Measurements from ENCODE around the gene LPP. TPM values are rescaled to one million over a fixed set of nuclear protein-coding genes. Genes with fewer than 3 reads are reported as not detected.

Gene LPP
- total and polyA plus RNA-seq, 2 of the 13 experiments (the other 11 are each of a cell fraction or from before 2014, with no cell fraction given), result 19.2 to 29.9 TPM

- ChIA-PET CTCF (ENCODE audit: low intra/inter-chr PET ratio, low total read pairs) (no interaction called here), POLR2A (no interaction called here)
- FAIRE-seq, result no peak
- Histone ChIP-seq H3K9ac (ENCODE audit: insufficient read depth, low read depth, low read length) (no peak overlapping the region), H3K36me3 (replicated peaks in 1 of 2; ENCODE audit: control insufficient read depth in 1 of 2, insufficient read depth in 2 of 2, low read length in 2 of 2) (peaks cover 11 to 20% of the 10 kb centered on the region in 2 experiments), H3K4me1 (ENCODE audit: insufficient read depth, low read length) (no peaks in the 10 kb centered on the region), H3K27me3 (ENCODE audit: control insufficient read depth in 1 of 2, insufficient read depth in 2 of 2, low read length in 2 of 2) (no peaks in the 10 kb centered on the region), H3K79me2 (ENCODE audit: insufficient read depth, low read length) (no peaks in the 10 kb centered on the region), H3K4me3 (replicated peaks in 1 of 3; ENCODE audit: insufficient read depth in 1 of 3, low read depth in 2 of 3, low read length in 3 of 3) (no peak overlapping the region), H3K27ac (ENCODE audit: extremely low read length, insufficient read depth, low read length) (no peak overlapping the region), H2AFZ (ENCODE audit: low read length) (no peak overlapping the region), H3K9me3 (ENCODE audit: low read length) (peaks cover 8% of the 10 kb centered on the region), H4K20me1 (ENCODE audit: insufficient read depth, low read length) (no peaks in the 10 kb centered on the region), H3K4me2 (ENCODE audit: low read depth, low read length) (no peak overlapping the region)
- intact Hi-C loops (cut with micrococcal nuclease; ENCODE audit: unreplicated experiment) (loop anchor here (10.0 kb wide), 1 partner anchor 349 kb away; no protein-coding TSS in a partner anchor), in situ Hi-C loops (cut with HindIII; ENCODE audit: extremely low pct_ligation_motif_present, low pct_unique_long_range_greater_than_20kb) (no loop called here)
- no TSS peak for BruUV-seq (replicated peaks)
- TF ChIP-seq ZFAT (CRISPR knock-in tag; conservative IDR thresholded peaks at IDR 0.05) (no peak), ZBTB1 (CRISPR knock-in tag; IDR thresholded peaks at IDR 0.05; ENCODE audit: borderline replicate concordance) (no peak), MAFK (conservative IDR thresholded peaks at IDR 0.05 in 1 of 2, IDR thresholded peaks at IDR 0.05 in 1 of 2; ENCODE audit: low read length in 2 of 2) (no peak), ZNF629 (CRISPR knock-in tag; conservative IDR thresholded peaks at IDR 0.05) (no peak), ZBTB3 (CRISPR knock-in tag; IDR thresholded peaks at IDR 0.05; ENCODE audit: borderline replicate concordance, low read depth) (no peak), GABPB1 (CRISPR knock-in tag; IDR thresholded peaks at IDR 0.05) (no peak), MIER2 (CRISPR knock-in tag; IDR thresholded peaks at IDR 0.05) (no peak), ZNF646 (CRISPR knock-in tag; IDR thresholded peaks at IDR 0.05) (no peak), LRRFIP1 (CRISPR knock-in tag; conservative IDR thresholded peaks at IDR 0.05) (no peak), ZNF576 (CRISPR knock-in tag; IDR thresholded peaks at IDR 0.05) (no peak), FOSL2 (CRISPR knock-in tag; IDR thresholded peaks at IDR 0.05) (no peak), ZNF777 (CRISPR knock-in tag; IDR thresholded peaks at IDR 0.05) (no peak), PCBP2 (optimal IDR thresholded peaks at IDR 0.05; ENCODE audit: low read depth, low read length, poor library complexity, severe bottlenecking) (no peak), ZNF362 (CRISPR knock-in tag; IDR thresholded peaks at IDR 0.05; ENCODE audit: borderline replicate concordance) (no peak), KMT2A (CRISPR knock-in tag; IDR thresholded peaks at IDR 0.05) (no peak), ZNF34 (CRISPR knock-in tag; IDR thresholded peaks at IDR 0.05; ENCODE audit: borderline replicate concordance) (no peak)
- no peak for DNase-seq (ENCODE audit: low spot score)
- 98% methylated on average over 5 of the region's 5 CpGs for WGBS (ENCODE audit: low lambda C conversion rate)
- ATAC-seq, result no peak
Observed at GRCh38 chr3:188605905-188606304, 451.9 kb downstream of the LPP start.
